NCI-H748 (cell line): Measurements from ENCODE around the gene KIAA1217.

Experiments used
- DNase-seq: peaks from one replicate; lab custom pipeline; 2025; ENCODE audit not compliant: unreplicated experiment; lab: John Stamatoyannopoulos, UW

KIAA1217 gene

DNA sequence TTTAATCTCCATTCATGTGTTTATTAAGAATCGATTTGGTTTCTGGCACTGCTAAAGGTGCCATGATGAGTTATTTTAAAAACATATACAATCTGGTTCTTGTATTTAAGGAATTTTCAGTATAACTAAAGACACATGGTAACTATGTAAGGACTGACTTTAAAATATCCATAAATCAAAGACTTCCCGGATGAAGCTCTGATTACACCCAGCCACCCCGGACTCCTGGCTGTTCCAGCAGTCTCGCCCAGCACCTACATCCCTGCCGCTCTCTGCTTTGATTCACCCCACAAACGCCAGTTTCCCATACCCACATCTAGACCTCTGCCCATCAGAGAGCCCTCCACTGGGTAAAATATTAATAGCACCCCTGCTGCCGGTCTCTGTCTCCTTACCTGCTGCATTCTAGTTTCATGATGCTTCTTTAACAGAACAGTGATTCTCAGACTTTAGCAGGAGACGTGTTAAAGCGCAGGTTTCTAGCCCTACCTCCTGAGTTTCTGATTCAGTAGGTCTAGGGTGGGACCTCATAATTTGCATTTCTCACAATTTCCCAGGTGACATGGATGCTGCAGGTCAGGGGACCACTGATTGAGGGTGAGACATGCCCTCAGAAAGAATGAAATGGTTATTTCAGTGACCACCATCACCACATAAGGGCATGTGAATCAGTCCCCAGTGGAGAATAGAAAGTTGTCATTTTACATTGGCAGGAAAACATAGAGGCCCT is 185.7 kb downstream of the KIAA1217 start:
- no peak for DNase-seq

GRCh38 chr10:24396396-24396795 is 187.5 kb downstream of the KIAA1217 start:
- DNase-seq: no peak

DNA sequence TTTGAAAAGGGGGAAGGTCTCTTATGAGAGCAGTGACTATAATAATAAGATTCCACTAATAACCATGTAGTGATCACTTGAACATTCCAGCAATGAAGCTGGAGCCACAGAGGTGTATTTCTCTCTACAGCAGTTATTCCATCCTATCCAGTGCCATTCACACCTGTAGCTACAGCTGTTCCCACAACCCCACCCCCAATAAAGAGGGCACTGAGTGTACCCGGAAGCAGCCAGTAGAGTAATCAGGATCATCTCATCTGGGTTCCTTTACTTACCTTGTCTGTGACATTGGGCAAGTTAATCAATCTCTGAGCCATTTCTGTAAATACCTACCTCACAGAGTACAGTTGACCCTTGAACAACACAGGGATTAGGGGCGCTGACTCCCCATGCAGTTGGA is 188.7 kb downstream of the KIAA1217 start:
- no peak for DNase-seq

GRCh38 chr10:24404567-24404966 is 195.6 kb downstream of the KIAA1217 start:
- no peak for DNase-seq

- no peak for DNase-seq
These were observed 196.7 kb downstream of the KIAA1217 start for GRCh38 chr10:24405635-24406034.

- no peak for DNase-seq
These were observed 198.0 kb downstream of the KIAA1217 start for GRCh38 chr10:24406809-24407483.

DNA sequence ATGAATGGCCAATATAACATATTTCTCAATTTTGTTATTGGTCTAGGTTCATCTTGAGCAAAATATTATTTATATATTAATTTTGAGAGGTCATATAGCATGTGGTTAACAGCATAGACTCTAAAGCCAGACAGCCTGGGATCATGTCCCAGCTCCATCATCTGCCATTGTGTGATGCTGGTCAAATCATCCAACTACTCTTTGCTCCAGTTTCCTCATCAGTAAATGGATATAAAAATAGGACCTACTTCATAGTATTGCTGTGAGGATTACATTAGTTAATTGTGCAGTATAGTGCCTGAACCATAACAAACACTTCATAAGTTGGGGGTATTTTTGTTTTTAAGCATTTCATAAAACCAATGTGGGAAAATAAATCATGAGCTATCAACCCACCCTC is 199.0 kb downstream of the KIAA1217 start:
- no peak for DNase-seq

DNA sequence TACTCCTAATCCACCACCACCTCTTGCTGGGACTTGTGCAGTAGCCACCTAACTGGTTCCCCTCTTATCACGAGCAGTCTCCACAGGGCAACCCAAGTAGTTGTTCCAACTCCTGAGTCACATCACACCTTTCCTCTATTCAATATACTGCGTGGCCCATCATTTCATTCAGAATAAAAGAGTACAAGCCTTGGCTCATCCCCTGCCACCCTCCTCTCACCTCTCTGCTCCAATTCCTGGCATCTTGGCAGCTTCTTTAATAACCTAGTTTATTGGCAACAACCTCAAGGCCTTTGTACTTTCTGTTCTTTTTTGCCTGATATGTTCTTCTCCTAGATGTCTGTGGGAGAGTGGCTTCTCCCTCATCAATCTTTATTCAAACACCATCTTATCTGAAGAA is 199.4 kb downstream of the KIAA1217 start:
- no peak for DNase-seq

DNA sequence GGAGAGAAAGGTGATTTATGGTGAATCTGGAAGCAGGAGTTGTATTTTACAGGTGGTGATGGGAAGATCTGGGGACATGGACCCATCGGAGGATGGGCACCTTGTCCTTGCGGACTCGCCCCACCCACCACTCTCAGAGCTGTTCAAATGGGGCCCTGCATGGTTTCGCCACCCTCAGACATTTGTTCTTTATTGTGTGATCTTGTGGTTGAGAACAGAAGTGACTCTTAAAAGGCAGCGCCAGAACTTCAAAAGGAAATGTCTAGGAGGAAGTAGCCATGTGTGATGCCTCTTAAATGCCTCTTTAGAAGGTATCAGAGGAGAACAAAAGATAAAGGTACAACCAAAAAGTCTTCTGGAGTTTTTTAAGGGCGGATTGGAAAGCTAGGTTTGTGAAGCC is 205.7 kb downstream of the KIAA1217 start:
- no peak for DNase-seq

- DNase-seq: no peak
These were observed 206.7 kb downstream of the KIAA1217 start for GRCh38 chr10:24415455-24416125.

- no peak for DNase-seq
These were observed 207.3 kb downstream of the KIAA1217 start for GRCh38 chr10:24416248-24416647.

- no peak for DNase-seq
These were observed 208.1 kb downstream of the KIAA1217 start for GRCh38 chr10:24417053-24417452.

DNA sequence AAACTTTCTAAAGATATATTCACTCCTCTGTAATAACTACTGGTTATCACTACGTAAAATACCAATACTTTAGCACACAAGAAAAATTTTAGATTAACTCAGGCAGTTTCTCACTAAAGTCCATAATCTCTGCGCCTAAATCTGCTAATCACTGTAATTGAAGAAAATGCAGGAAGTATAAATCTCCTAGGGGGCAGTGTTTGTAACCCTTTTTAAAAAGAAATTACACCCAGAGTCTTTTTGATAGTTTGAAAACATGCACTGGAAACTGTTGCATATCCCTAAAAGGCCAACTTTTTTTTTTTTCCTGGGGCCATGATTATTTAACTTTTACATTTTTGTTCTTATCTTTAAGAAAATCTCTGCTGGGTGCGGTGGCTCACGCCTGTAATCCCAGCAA is 209.6 kb downstream of the KIAA1217 start:
- no peak for DNase-seq

DNA sequence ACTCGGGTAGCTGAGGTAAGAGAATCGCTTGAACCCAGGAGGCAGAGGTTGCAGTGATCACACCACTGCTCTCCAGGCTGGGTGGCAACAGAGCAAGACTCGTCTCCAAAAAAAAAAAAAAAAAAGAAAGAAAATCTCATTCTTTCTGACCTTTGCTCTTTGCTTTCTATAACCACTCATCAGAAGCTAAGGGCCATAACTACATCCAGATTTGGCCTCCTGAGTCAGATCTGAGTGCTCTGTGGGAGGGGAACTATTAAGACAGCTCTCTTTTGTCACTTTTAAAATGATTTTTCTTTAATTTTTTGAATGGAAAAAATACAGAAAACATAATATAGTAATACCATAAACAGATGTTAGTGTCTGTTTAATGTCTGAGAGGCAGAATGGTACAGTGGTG is 210.1 kb downstream of the KIAA1217 start:
- no peak for DNase-seq

- DNase-seq: no peak
These were observed 216.2 kb downstream of the KIAA1217 start for GRCh38 chr10:24425151-24425550.

DNA sequence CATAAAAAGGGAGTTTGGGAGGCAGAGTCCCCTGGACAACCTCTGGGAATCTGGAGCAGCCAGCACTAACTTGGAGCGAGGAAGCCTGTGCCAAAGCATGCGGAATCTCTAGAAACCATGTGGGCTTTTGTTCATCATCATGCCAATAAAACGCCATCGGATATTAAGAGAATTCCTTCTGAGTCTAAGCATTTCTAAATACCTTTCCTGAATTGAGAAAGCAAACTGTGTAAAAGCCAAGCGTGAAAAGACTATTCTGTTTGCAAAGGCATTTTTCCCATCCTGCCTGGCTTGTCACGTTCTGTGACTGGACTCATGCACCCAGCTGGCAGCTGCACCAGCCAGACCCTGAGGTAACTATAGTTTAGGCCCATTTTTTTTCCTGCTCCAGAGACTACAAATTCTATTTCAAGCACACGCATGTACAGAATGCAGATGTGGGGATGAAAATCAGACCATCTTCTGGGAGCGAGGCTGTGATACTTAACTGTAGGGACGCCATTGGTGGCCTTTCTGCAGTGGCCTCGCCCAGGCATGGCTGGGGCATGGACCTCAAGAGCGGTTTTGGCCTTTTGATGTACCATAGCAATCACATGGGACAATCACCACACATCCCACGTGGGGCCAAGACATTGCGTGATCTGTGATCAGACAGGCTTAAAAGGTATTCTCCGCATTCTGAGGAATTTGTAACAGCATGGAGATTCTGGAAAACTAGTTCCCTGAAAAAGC is 218.9 kb downstream of the KIAA1217 start:
- no peak for DNase-seq

DNA sequence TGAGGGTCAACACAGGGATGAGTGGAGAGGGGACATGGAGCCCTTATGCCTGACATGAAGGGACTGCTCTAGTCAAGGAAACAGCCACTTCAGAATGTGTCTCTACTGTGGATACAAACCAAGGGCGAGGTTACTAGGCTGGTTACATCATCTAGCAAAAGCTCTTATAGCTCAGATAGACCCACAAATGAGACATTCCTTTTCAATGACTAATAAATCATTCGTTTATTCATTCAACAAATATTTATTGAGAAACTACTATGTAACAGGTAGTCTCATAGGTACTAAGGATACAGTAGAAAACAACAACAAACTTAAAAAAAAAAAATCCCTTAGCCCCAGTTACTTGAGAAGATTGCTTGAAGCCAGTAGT is 219.5 kb downstream of the KIAA1217 start:
- DNase-seq: no peak

DNA sequence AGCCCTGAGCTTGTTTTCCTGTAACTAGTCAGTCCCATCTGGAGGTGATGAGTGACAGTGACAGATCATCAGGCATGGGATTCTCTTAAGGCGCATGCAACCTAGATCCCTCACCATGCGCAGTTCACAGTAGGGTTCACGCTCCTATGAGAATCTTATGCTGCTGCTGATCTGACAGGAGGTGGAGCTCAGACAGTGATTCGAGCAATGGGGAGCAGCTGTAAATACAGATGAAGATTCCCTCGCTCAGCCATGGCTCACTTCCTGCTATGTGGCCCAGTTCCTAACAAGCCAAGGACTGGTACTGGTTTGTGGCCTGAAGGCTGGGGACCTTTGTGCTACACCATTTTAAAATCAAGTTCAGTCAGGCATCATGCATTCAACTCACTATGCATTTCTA is 221.7 kb downstream of the KIAA1217 start:
- DNase-seq: no peak

DNA sequence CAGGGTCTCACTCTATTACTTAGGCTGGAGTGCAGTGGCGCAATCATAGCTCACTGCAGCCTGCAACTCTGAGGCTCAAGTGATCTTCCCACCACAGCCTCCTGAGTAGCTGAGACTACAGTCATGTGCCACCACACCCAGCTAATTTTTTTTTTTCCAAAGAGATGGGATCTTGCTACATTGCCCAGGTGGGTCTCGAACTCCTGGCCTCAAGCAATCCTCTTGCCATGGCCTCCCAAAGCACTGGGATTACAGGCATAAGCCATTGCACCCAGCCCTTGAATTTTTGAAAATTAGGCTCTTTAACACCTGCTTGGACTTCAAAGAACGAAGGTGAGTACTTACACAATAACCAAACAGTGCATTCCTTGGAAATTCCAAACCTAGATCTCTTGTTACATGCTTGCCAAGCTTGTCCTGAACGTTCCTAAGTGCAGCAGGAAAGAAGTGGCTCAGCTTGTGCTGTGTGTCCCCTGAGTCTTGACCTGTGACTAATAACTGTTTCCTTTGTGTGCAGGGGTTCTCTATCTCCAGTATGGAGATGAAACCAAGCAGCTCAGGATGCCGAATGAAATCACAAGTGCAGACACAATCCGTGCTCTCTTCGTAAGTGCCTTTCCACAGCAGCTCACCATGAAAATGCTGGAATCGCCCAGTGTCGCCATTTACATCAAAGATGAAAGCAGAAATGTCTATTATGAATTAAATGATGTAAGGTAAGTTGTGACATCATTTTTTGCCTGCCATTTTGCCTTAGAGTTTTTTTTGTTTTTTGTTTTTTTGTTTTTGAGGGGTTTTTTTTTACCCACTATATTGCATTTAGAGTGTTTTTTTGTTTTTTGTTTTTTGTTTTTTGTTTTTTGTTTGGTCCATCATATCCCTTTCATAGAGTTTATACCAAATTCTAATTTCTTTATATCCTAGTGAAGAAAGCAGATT is 223.8 kb downstream of the KIAA1217 start:
- no peak for DNase-seq

DNA sequence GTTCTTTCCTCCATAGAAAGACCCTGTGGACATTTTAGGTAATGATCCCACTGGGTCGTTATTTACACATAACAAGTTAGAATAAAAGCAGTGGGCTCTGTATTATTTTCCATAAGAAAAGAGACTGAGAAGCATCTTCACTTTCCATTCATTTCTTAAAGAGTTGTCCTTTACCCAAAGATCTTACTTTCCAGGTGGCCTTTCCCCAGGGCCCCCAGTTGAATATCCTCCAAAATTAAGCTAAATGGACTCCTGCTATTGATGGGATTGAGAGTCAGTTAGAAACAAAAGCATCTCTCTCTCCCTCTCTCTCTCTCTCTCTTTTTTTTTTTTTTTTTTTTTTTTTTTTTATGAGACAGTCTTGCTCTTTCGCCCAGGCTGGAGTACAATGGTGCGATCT is 224.8 kb downstream of the KIAA1217 start:
- DNase-seq: no peak

DNA sequence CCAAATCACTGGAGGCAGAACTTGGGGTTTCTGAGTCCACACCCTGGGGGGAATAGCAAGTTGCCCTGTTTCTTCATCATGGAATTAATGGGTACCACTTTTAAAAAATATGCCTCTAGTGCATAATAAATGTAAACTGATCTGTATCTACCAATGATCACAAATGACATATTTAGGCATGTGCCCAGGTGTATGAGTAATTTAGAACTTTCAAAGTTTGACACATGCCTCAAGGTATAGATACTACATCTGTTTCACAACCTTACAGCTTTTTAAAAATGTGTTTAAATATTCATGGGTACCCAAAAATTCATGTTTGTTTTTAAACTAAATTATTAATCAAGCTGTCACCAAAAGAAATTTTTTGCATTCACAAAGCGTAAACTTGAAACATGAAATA is 226.0 kb downstream of the KIAA1217 start:
- DNase-seq: no peak
